ENCODE measurements around the gene TMX4. TPM values are rescaled to one million over a fixed set of nuclear protein-coding genes. Genes with fewer than 3 reads are reported as not detected.

TMX4 gene
- total RNA-seq, 1 donor from 2014 or later, result 18.8 TPM

- Histone ChIP-seq H3K36me3 (ENCODE audit: control insufficient read depth, insufficient read depth, low read length) (no peaks in the 10 kb centered on the region), H3K27me3 (ENCODE audit: control insufficient read depth, insufficient read depth, low read length) (no peaks in the 10 kb centered on the region), H3K4me3 (ENCODE audit: low read depth, low read length) (no peak overlapping the region)
- no peak for TF ChIP-seq CTCF (IDR thresholded peaks at IDR 0.05; ENCODE audit: insufficient read depth, low read length, poor library complexity, severe bottlenecking)
- DNase-seq (ENCODE audit: low read depth), result no peak
Measured at GRCh38 chr20:7939663-7940062, 79.9 kb downstream of the TMX4 start.

- DNase-seq (ENCODE audit: low read depth), result no peak
- no peak for TF ChIP-seq CTCF (IDR thresholded peaks at IDR 0.05; ENCODE audit: insufficient read depth, low read length, poor library complexity, severe bottlenecking)
- Histone ChIP-seq H3K27me3 (ENCODE audit: control insufficient read depth, insufficient read depth, low read length) (no peaks in the 10 kb centered on the region), H3K36me3 (ENCODE audit: control insufficient read depth, insufficient read depth, low read length) (no peaks in the 10 kb centered on the region), H3K4me3 (ENCODE audit: low read depth, low read length) (no peak overlapping the region)
Measured at GRCh38 chr20:7938058-7938457, 81.5 kb downstream of the TMX4 start.

- no peaks in the 10 kb centered on the region for H3K27me3 ChIP-seq (ENCODE audit: control insufficient read depth, insufficient read depth, low read length)
- no peak overlapping the region for H3K4me3 ChIP-seq (ENCODE audit: low read depth, low read length)
- DNase-seq (ENCODE audit: low read depth), result no peak
- H3K36me3 ChIP-seq (ENCODE audit: control insufficient read depth, insufficient read depth, low read length), result no peaks in the 10 kb centered on the region
- TF ChIP-seq CTCF (IDR thresholded peaks at IDR 0.05; ENCODE audit: insufficient read depth, low read length, poor library complexity, severe bottlenecking), result no peak
Measured at GRCh38 chr20:7937328-7937727, 82.2 kb downstream of the TMX4 start.

- H3K36me3 ChIP-seq (ENCODE audit: control insufficient read depth, insufficient read depth, low read length), result no peaks in the 10 kb centered on the region
- H3K27me3 ChIP-seq (ENCODE audit: control insufficient read depth, insufficient read depth, low read length), result no peaks in the 10 kb centered on the region
- no peak for DNase-seq (ENCODE audit: low read depth)
- H3K4me3 ChIP-seq (ENCODE audit: low read depth, low read length), result no peak overlapping the region
- no peak for TF ChIP-seq CTCF (IDR thresholded peaks at IDR 0.05; ENCODE audit: insufficient read depth, low read length, poor library complexity, severe bottlenecking)
Measured at GRCh38 chr20:7935027-7935551, 84.5 kb downstream of the TMX4 start.

GRCh38 chr20:7933346-7933745 is 86.2 kb downstream of the TMX4 start:
- H3K36me3 ChIP-seq (ENCODE audit: control insufficient read depth, insufficient read depth, low read length), result no peaks in the 10 kb centered on the region
- no peak overlapping the region for H3K4me3 ChIP-seq (ENCODE audit: low read depth, low read length)
- no peak for DNase-seq (ENCODE audit: low read depth)
- TF ChIP-seq CTCF (IDR thresholded peaks at IDR 0.05; ENCODE audit: insufficient read depth, low read length, poor library complexity, severe bottlenecking), result no peak
- no peaks in the 10 kb centered on the region for H3K27me3 ChIP-seq (ENCODE audit: control insufficient read depth, insufficient read depth, low read length)

- TF ChIP-seq CTCF (IDR thresholded peaks at IDR 0.05; ENCODE audit: insufficient read depth, low read length, poor library complexity, severe bottlenecking), result no peak
- no peaks in the 10 kb centered on the region for H3K27me3 ChIP-seq (ENCODE audit: control insufficient read depth, insufficient read depth, low read length)
- no peak for DNase-seq (ENCODE audit: low read depth)
- H3K36me3 ChIP-seq (ENCODE audit: control insufficient read depth, insufficient read depth, low read length), result no peaks in the 10 kb centered on the region
- no peak overlapping the region for H3K4me3 ChIP-seq (ENCODE audit: low read depth, low read length)
Measured at GRCh38 chr20:7930343-7930742, 89.2 kb downstream of the TMX4 start.
